Endodermal cell (in vitro differentiated cells): ENCODE results near the gene NXNL1. TPM values are rescaled to one million over a fixed set of nuclear protein-coding genes. Genes with fewer than 3 reads are reported as not detected.

ENCODE experiments used
- DNase-seq: peaks from one replicate; pipeline ENCODE4 v3.0.0-alpha.2; 2017
- H3K27ac ChIP-seq: 2 replicates; pipeline ENCODE4 v1.5.1; 2013; ENCODE audit warnings: mild to moderate bottlenecking, low read depth, low read length, moderate library complexity
- H3K27me3 ChIP-seq: 2 replicates; pipeline ENCODE4 v1.6.1; 2013; ENCODE audit warnings: mild to moderate bottlenecking, low read length, moderate library complexity; ENCODE audit not compliant: insufficient read depth, control insufficient read depth, poor library complexity, severe bottlenecking
- H3K36me3 ChIP-seq: 2 replicates; pipeline ENCODE4 v1.7.0; 2013; ENCODE audit warnings: mild to moderate bottlenecking, low read length, moderate library complexity; ENCODE audit not compliant: control insufficient read depth, insufficient read depth
- H3K4me1 ChIP-seq: one replicate; pipeline ENCODE4 v1.7.0; 2013; ENCODE audit warnings: low read length; ENCODE audit not compliant: control insufficient read depth, insufficient read depth
- H3K4me3 ChIP-seq: 2 replicates; pipeline ENCODE4 v1.5.1; 2013; ENCODE audit warnings: mild to moderate bottlenecking, low read length, moderate library complexity
- H3K9ac ChIP-seq: 2 replicates; pipeline ENCODE4 v1.6.1; 2013; ENCODE audit warnings: mild to moderate bottlenecking, low read length, moderate library complexity; ENCODE audit not compliant: poor library complexity, severe bottlenecking; ENCODE audit errors: extremely low read depth
- H3K9me3 ChIP-seq: 2 replicates; pipeline ENCODE4 v1.6.1; 2013; ENCODE audit warnings: mild to moderate bottlenecking, low read length, moderate library complexity; ENCODE audit not compliant: control insufficient read depth
- H3K27ac Mint-ChIP-seq: 2 replicates; pipeline ENCODE4 v1.8.0; 2020; ENCODE audit warnings: mixed read lengths
- H3K27me3 Mint-ChIP-seq: 2 replicates; pipeline ENCODE4 v1.8.0; 2021; ENCODE audit warnings: mild to moderate bottlenecking, mixed read lengths; ENCODE audit not compliant: insufficient read depth
- H3K36me3 Mint-ChIP-seq: 2 replicates; pipeline ENCODE4 v1.8.0; 2020; ENCODE audit warnings: low read depth, mixed read lengths
- H3K4me1 Mint-ChIP-seq: 2 replicates; pipeline ENCODE4 v1.8.0; 2020; ENCODE audit warnings: mixed read lengths
- H3K4me3 Mint-ChIP-seq: 2 replicates; pipeline ENCODE4 v1.8.0; 2020; ENCODE audit warnings: mild to moderate bottlenecking, moderate library complexity, mixed read lengths
- H3K9me3 Mint-ChIP-seq: 2 replicates; pipeline ENCODE4 v1.8.0; 2020; ENCODE audit warnings: mild to moderate bottlenecking, mixed read lengths
- WGBS, 2 experiments: methylation state at CpG; one replicate each; pipeline versions ENCODE4 v1.1.5 to v1.1.7; 2013; ENCODE audit warnings: missing lambda C conversion rate in 2 of 2, mixed read lengths in 1 of 2; ENCODE audit not compliant: insufficient coverage in 1 of 2, insufficient read length in 1 of 2; 5-methylcytosine and 5-hydroxymethylcytosine counted together
- total RNA-seq, 2 donors: library from RNA; stranded (reverse); fragmentation: NEBNext Ultra II Directional in 1 of 2; extraction: Animal tissue kit (Norgen Biotek cat#: 25700) in 1 of 2; gene quantifications; 2 replicates in 1 of 2; 3 replicates in 1 of 2; pipeline ENCODE4 v1.2.1, GENCODE V29; 2021
- TF ChIP-seq, protein P1 (sequence below): fragments of 200-600 bp; sonication (generic); conservative IDR thresholded peaks from 2 replicates; pipeline ENCODE4 v1.5.0; 2021; ENCODE audit warnings: antibody characterized with exemption, mild to moderate bottlenecking

NXNL1 gene
- total RNA-seq, 2 donors from 2014 or later = not detected

DNA sequence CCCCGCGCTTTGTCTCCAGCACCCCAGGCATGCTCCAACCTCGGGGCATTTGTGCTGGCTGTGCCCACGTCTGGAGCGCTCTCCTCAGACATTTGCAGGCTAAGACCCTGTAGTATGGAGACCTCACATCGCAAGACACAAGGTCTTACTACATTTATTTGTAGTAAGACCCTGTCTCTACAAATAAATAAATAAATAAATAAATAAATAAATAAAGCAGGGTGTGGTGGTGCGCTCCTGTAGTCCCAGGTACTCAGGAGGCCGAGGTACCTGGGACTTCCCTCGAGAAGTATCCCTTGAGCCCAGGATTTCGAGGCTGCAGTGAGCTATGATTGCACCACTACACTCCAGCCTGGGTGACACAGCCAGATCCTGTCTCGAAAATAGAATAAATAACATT, 4.6 kb downstream of the NXNL1 start:
- Histone ChIP-seq H3K36me3 (no peaks in the 10 kb centered on the region), H3K27me3 (peaks cover 43% of the 10 kb centered on the region), H3K27ac (no peak overlapping the region), H3K9ac (no peak overlapping the region), H3K4me1 (no peaks in the 10 kb centered on the region), H3K9me3 (no peaks in the 10 kb centered on the region), H3K4me3 (no peak overlapping the region)
- peaks cover 61% of the 10 kb centered on the region for H3K27me3 Mint-ChIP-seq
- no peaks in the 10 kb centered on the region for H3K36me3 Mint-ChIP-seq
- H3K4me3 Mint-ChIP-seq = no peak overlapping the region
- DNase-seq = no peak
- peaks cover 3% of the 10 kb centered on the region for H3K9me3 Mint-ChIP-seq
- H3K27ac Mint-ChIP-seq = no peak overlapping the region
- peaks cover 5% of the 10 kb centered on the region for H3K4me1 Mint-ChIP-seq
- TF ChIP-seq, protein P1, sequence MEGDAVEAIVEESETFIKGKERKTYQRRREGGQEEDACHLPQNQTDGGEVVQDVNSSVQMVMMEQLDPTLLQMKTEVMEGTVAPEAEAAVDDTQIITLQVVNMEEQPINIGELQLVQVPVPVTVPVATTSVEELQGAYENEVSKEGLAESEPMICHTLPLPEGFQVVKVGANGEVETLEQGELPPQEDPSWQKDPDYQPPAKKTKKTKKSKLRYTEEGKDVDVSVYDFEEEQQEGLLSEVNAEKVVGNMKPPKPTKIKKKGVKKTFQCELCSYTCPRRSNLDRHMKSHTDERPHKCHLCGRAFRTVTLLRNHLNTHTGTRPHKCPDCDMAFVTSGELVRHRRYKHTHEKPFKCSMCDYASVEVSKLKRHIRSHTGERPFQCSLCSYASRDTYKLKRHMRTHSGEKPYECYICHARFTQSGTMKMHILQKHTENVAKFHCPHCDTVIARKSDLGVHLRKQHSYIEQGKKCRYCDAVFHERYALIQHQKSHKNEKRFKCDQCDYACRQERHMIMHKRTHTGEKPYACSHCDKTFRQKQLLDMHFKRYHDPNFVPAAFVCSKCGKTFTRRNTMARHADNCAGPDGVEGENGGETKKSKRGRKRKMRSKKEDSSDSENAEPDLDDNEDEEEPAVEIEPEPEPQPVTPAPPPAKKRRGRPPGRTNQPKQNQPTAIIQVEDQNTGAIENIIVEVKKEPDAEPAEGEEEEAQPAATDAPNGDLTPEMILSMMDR = no peak
- 81 to 85% methylated on average over 4 to 11 of the region's 11 CpGs for WGBS, 2 experiments

DNA sequence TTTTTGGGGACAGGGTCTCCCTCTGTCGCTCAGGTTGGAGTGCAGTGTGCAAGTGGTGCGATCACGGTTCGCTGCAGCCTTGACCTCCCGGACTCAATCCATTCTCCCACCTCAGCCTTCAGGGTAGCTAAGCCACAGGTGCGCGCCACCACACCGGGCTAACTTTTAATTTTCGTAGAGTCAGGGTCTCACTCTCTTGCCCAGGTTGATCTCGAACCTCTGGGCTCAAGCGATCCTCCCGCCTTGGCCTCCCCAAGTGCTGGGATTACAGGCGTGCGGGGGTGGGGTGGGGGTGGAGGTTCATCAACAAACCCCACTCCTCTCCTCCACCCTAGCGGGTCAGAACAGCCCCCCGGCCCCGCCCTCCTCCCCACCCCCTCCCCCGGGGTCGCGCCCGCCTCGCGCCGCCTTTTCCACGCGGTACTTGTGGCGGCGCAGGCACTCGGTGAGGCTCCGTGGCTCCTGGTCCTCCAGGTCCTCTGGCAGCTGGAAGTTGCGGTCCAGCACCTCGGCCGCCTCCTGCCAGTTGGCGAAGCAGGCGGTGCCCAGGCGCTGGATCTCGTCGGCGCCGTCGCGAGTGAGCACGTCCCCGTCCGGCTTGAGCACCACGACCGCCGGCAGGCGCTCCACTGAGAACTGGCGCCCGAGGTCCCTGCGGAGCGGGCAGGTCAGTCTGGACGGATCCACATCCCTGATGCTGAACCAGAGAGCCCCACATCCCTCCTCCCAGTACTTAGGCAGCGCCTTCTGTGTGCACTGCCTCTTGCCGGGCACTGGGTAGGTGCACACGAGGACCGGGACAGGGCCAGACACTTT, 5.2 kb downstream of the NXNL1 start:
- no peaks in the 10 kb centered on the region for H3K36me3 Mint-ChIP-seq
- H3K4me3 Mint-ChIP-seq = no peak overlapping the region
- H3K27me3 ChIP-seq = peaks cover 43% of the 10 kb centered on the region
- 44 to 49% methylated on average over 24 to 47 of the region's 58 CpGs for WGBS, 2 experiments
- H3K4me1 ChIP-seq = no peaks in the 10 kb centered on the region
- no peaks in the 10 kb centered on the region for H3K36me3 ChIP-seq
- H3K27me3 Mint-ChIP-seq = peaks cover 66% of the 10 kb centered on the region
- H3K9ac ChIP-seq = no peak overlapping the region
- H3K4me3 ChIP-seq = no peak overlapping the region
- no peak overlapping the region for H3K27ac Mint-ChIP-seq
- DNase-seq = peak; percentile 63
- no peak overlapping the region for H3K27ac ChIP-seq
- peaks cover 5% of the 10 kb centered on the region for H3K4me1 Mint-ChIP-seq
- TF ChIP-seq, protein P1 = no peak
- H3K9me3 Mint-ChIP-seq = peaks cover 3% of the 10 kb centered on the region
- H3K9me3 ChIP-seq = no peaks in the 10 kb centered on the region

DNA sequence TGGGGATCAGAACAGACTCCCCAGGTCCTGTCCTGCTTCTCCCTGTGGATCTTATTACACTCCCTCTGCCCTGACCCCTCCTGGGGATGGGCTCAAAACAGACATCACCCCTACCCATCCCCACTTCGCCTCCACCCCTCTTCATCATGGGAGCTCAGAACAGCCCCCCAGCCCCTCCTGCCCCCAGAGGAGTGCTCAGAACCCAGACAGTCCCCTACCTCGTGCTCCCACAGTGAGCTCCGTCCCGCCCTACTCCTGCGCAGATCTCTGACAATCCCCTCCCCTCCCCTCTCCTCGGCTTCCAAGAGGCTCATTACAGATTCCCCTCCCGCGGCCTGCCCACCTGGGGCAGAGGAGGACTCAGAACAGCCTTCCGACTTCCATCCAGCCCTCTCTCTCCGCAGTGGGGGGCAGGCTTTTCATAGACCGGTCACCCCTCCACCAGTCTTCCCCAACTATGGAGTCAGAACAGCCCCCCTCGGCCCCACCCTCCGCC, 6.1 kb downstream of the NXNL1 start:
- H3K4me1 ChIP-seq = no peaks in the 10 kb centered on the region
- no peaks in the 10 kb centered on the region for H3K9me3 ChIP-seq
- Mint-ChIP-seq H3K27ac (no peak overlapping the region), H3K9me3 (peaks cover 3% of the 10 kb centered on the region), H3K4me3 (no peak overlapping the region), H3K27me3 (peaks cover 71% of the 10 kb centered on the region), H3K4me1 (peaks cover 5% of the 10 kb centered on the region), H3K36me3 (no peaks in the 10 kb centered on the region)
- no peaks in the 10 kb centered on the region for H3K36me3 ChIP-seq
- peaks cover 47% of the 10 kb centered on the region for H3K27me3 ChIP-seq
- H3K4me3 ChIP-seq = no peak overlapping the region
- H3K27ac ChIP-seq = no peak overlapping the region
- TF ChIP-seq, protein P1 = no peak
- peak; percentile 81 for DNase-seq
- H3K9ac ChIP-seq = no peak overlapping the region
- 9% methylated on average over 11 of the region's 13 CpGs; no CpG with 5 or more reads in 1 of the 2 experiments for WGBS, 2 experiments
